ENCODE data around the gene TNFAIP8. TPM values are rescaled to one million over a fixed set of nuclear protein-coding genes. Genes with fewer than 3 reads are reported as not detected.

TNFAIP8 gene
- total and polyA plus RNA-seq, 9 of the 15 experiments (the other 6 are each of a cell fraction or from before 2014, with no cell fraction given): 29.9 to 52.2 (median 44.8) TPM

DNA sequence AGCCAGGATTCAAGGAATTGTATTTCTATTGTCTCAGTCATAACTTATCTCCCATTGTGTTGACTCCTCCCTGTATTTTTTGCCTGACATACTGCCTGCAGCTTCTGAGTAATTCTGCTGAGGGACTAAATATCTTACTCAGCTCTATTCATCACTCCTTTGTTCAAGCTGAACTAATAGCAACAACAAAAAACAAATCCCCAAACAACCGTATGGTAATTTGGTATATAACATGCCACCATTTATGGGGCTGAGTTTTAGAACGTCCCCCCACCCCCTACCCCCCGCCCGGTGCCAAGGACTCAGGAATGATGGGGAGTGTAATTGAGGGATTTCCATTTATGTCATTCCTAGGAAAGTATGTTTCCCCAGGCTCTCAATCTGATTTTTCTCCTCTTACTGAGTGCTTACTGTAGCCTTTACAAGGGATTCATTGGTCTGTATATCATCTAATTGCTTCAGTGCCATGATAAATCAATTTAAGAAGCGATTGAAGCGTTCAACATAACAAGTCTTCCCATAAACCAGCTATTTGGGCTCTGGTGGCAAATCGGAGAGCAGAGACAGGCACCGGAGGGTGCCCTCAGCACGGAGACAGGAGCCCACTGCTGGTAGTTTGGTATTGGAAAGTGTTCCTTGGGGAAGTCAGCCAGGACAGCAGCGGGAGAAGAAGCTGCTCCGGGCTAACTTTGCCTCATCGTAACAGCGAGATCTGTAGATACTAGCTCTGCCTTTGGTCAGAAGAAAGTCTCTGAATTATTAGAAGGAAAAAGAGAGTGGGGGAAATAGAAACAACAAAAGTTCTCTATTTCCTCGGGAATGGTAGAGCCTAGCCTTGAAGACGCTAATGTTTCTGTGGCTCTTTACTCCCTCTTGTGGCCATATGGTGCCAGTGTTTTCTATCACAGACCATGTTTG, 55.8 kb downstream of the TNFAIP8 start (continued):
- TF ChIP-seq BRD9 (IDR thresholded peaks at IDR 0.05; ENCODE audit: low read depth, partially characterized antibody): peak; percentile 93
- no peak for TF ChIP-seq U2AF2 (optimal IDR thresholded peaks at IDR 0.05; ENCODE audit: low read depth, low read length)
- TF ChIP-seq RUNX1 (IDR thresholded peaks at IDR 0.05; ENCODE audit: low read depth): no peak
- peak; percentile 38; the same call in 1 of the 2 replicates for TF ChIP-seq EHMT2 (IDR thresholded peaks at IDR 0.05)
- no peak for TF ChIP-seq ZNF197 (CRISPR knock-in tag; IDR thresholded peaks at IDR 0.05; ENCODE audit: low read depth)
- TF ChIP-seq CSDE1 (IDR thresholded peaks at IDR 0.05): no peak
- no peak for TF ChIP-seq RBM15 (IDR thresholded peaks at IDR 0.05; ENCODE audit: insufficient read depth, low read length)
- TF ChIP-seq, protein P1, sequence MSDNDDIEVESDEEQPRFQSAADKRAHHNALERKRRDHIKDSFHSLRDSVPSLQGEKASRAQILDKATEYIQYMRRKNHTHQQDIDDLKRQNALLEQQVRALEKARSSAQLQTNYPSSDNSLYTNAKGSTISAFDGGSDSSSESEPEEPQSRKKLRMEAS (CRISPR knock-in tag; IDR thresholded peaks at IDR 0.05): no peak
- TF ChIP-seq CC2D1A (IDR thresholded peaks at IDR 0.05): peak; percentile 84
- TF ChIP-seq CEBPZ (IDR thresholded peaks at IDR 0.05; ENCODE audit: borderline replicate concordance, low read depth, low read length): no peak
- TF ChIP-seq SP2 (IDR thresholded peaks at IDR 0.05; ENCODE audit: extremely low read depth, low read depth, low read length, poor library complexity, severe bottlenecking): no peak
- TF ChIP-seq NFE2L1 (tag; IDR thresholded peaks at IDR 0.05; ENCODE audit: borderline replicate concordance, low read depth): no peak
- TF ChIP-seq ZNF75A (CRISPR knock-in tag; IDR thresholded peaks at IDR 0.05): no peak
- TF ChIP-seq, protein P2, sequence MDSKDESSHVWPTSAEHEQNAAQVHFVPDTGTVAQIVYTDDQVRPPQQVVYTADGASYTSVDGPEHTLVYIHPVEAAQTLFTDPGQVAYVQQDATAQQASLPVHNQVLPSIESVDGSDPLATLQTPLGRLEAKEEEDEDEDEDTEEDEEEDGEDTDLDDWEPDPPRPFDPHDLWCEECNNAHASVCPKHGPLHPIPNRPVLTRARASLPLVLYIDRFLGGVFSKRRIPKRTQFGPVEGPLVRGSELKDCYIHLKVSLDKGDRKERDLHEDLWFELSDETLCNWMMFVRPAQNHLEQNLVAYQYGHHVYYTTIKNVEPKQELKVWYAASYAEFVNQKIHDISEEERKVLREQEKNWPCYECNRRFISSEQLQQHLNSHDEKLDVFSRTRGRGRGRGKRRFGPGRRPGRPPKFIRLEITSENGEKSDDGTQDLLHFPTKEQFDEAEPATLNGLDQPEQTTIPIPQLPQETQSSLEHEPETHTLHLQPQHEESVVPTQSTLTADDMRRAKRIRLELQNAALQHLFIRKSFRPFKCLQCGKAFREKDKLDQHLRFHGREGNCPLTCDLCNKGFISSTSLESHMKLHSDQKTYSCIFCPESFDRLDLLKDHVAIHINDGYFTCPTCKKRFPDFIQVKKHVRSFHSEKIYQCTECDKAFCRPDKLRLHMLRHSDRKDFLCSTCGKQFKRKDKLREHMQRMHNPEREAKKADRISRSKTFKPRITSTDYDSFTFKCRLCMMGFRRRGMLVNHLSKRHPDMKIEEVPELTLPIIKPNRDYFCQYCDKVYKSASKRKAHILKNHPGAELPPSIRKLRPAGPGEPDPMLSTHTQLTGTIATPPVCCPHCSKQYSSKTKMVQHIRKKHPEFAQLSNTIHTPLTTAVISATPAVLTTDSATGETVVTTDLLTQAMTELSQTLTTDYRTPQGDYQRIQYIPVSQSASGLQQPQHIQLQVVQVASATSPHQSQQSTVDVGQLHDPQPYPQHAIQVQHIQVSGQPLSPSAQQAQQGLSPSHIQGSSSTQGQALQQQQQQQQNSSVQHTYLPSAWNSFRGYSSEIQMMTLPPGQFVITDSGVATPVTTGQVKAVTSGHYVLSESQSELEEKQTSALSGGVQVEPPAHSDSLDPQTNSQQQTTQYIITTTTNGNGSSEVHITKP (IDR thresholded peaks at IDR 0.05; ENCODE audit: partially characterized antibody): peak; percentile 94
- no peak for TF ChIP-seq ZBTB17 (CRISPR knock-in tag; IDR thresholded peaks at IDR 0.05)
- no peak for TF ChIP-seq NR0B1 (IDR thresholded peaks at IDR 0.05; ENCODE audit: partially characterized antibody)
- TF ChIP-seq NFIX (CRISPR knock-in tag; IDR thresholded peaks at IDR 0.05; ENCODE audit: low read depth): no peak
